ENCODE results near the gene TCAIM. TPM values are rescaled to one million over a fixed set of nuclear protein-coding genes. Genes with fewer than 3 reads are reported as not detected.

The TCAIM gene
- total RNA-seq, 1 experiment from 2014 or later: 23.8 TPM

GRCh38 chr3:44340058-44340395 lies 1.5 kb downstream of the TCAIM start:
- TF ChIP-seq CTCF (conservative IDR thresholded peaks at IDR 0.05): no peak
- peak overlapping the region; percentile 64 for H3K4me2 ChIP-seq (ENCODE audit: insufficient read depth, insufficient read length, low read length)
- H2AK5ac ChIP-seq (ENCODE audit: insufficient read length, low read length): no peak overlapping the region
- no peaks in the 10 kb centered on the region for H3K27me3 ChIP-seq (ENCODE audit: insufficient read depth, low read length)
- DNase-seq: no peak
- Mint-ChIP-seq H3K4me3 (peak overlapping the region; percentile 85 to 90), H3K36me3 (ENCODE audit: insufficient read depth in 1 of 3, low read depth in 3 of 3) (peaks cover 0 to 9% (median 3%) of the 10 kb centered on the region in 3 experiments; a peak in 5 of 7 replicates), H3K4me1 (peaks cover 21% of the 10 kb centered on the region in 2 experiments), H3K9me3 (no peaks in the 10 kb centered on the region), H3K27ac (peak overlapping the region in 1 of 3 experiments; percentile 52; a peak in 2 of 7 replicates), H3K27me3 (ENCODE audit: low read depth) (no peaks in the 10 kb centered on the region)
- no peak overlapping the region for H3K9ac ChIP-seq (ENCODE audit: extremely low read depth, insufficient read length, low read length)
- H3K27ac ChIP-seq (ENCODE audit: insufficient read length, low read depth, low read length): no peak overlapping the region
- no peak overlapping the region for H2BK5ac ChIP-seq (ENCODE audit: insufficient read length, low read length)
- H3K23me2 ChIP-seq (ENCODE audit: insufficient read length, low read depth, low read length, poor library complexity, severe bottlenecking): peaks cover 4% of the 10 kb centered on the region
- no peak overlapping the region for H4K91ac ChIP-seq (ENCODE audit: insufficient read length, low read depth, low read length)
- no peak overlapping the region for H3K56ac ChIP-seq (ENCODE audit: insufficient read length, low read depth, low read length)
- no peak overlapping the region for H3K14ac ChIP-seq (ENCODE audit: insufficient read depth, low read length)
- H4K8ac ChIP-seq (replicated peaks; ENCODE audit: insufficient read length, low read depth, low read length): no peak overlapping the region
- no peak overlapping the region for H2BK20ac ChIP-seq (ENCODE audit: low read depth, low read length, poor library complexity, severe bottlenecking)
- no peak overlapping the region for H2BK120ac ChIP-seq (ENCODE audit: low read depth, low read length, poor library complexity, severe bottlenecking)
- no peaks in the 10 kb centered on the region for H3K9me3 ChIP-seq (ENCODE audit: control insufficient read depth, low read depth, low read length)
- H2BK15ac ChIP-seq (ENCODE audit: low read depth, low read length): no peak overlapping the region
- peaks cover 6% of the 10 kb centered on the region for H3K79me1 ChIP-seq (ENCODE audit: insufficient read depth, low read depth, low read length, poor library complexity, severe bottlenecking)
- no peak overlapping the region for H2AFZ ChIP-seq (ENCODE audit: low read length)
- no peaks in the 10 kb centered on the region for H3K4me1 ChIP-seq (ENCODE audit: insufficient read depth, low read length)
- peaks cover 4% of the 10 kb centered on the region; the same call in 1 of the 2 replicates for H3K79me2 ChIP-seq (ENCODE audit: insufficient read depth, low read length)
- no peak overlapping the region for H3K4ac ChIP-seq (ENCODE audit: low read depth, low read length)
- no CpG with 5 or more reads among the region's 3 CpGs for WGBS (ENCODE audit: extremely low coverage, insufficient read length, low lambda C conversion rate)
- H4K20me1 ChIP-seq (ENCODE audit: control insufficient read depth, insufficient read depth, insufficient read length): no peaks in the 10 kb centered on the region
- no peak overlapping the region for H4K5ac ChIP-seq (ENCODE audit: insufficient read length, low read depth, low read length)
- no peak overlapping the region for H3K18ac ChIP-seq (ENCODE audit: insufficient read length, low read depth, low read length)
- no peak overlapping the region for H3T11ph ChIP-seq (ENCODE audit: low read length)
- no peak overlapping the region for H2BK12ac ChIP-seq (ENCODE audit: insufficient read length, low read depth, low read length)
- H3K23ac ChIP-seq (ENCODE audit: insufficient read length, low read depth, low read length): no peak overlapping the region

Data from H9 (cell line).